Epithelial cell of proximal tubule (primary cell): ENCODE measurements around the gene KIRREL3. TPM values are rescaled to one million over a fixed set of nuclear protein-coding genes. Genes with fewer than 3 reads are reported as not detected.
"Not testable (repeated sequence)": the region's sequence is repeated elsewhere in the genome, so short reads cannot be mapped to it uniquely, and the experiment has no call there.

ENCODE experiments used
- DNase-seq: peaks from one replicate; pipeline ENCODE4 v3.0.0-alpha.2; 2011; ENCODE audit warnings: low read depth
- H3K4me3 ChIP-seq: 2 replicates; pipeline ENCODE4 v1.5.1; 2011; ENCODE audit warnings: low read depth, mild to moderate bottlenecking, low read length
- total RNA-seq: library from RNA; depleted of rRNA; stranded (reverse); fragments of >200 nt; gene quantifications from 2 replicates; pipeline ENCODE4 v1.2.3, GENCODE V29; 2015
- TF ChIP-seq, protein P1 (sequence below): conservative IDR thresholded peaks from 2 replicates; pipeline ENCODE4 v1.5.1; 2012; ENCODE audit warnings: low read depth, mild to moderate bottlenecking, low read length

Gene KIRREL3
- total RNA-seq, 1 donor from 2014 or later: 5.1 TPM

DNA sequence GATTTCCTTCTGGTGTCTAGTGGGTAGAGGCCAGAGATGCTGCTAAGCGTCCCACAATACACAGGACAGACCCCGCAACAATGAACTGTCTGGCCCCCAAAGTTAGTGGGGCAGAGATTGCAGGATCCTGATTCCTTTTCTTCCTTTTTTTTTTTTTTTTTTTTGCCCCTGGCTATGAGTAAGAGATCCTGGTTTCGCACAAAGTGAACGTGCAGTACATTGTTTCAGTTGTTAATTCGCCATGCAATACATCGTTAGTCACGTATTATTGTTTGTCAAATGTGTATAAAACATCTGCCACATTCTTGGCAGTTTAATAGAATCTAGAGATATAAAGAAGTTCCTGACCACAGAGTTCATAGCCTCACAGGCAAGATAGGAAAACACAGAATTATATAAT, 624.8 kb downstream of the KIRREL3 start:
- H3K4me3 ChIP-seq: no peak overlapping the region
- TF ChIP-seq, protein P1, sequence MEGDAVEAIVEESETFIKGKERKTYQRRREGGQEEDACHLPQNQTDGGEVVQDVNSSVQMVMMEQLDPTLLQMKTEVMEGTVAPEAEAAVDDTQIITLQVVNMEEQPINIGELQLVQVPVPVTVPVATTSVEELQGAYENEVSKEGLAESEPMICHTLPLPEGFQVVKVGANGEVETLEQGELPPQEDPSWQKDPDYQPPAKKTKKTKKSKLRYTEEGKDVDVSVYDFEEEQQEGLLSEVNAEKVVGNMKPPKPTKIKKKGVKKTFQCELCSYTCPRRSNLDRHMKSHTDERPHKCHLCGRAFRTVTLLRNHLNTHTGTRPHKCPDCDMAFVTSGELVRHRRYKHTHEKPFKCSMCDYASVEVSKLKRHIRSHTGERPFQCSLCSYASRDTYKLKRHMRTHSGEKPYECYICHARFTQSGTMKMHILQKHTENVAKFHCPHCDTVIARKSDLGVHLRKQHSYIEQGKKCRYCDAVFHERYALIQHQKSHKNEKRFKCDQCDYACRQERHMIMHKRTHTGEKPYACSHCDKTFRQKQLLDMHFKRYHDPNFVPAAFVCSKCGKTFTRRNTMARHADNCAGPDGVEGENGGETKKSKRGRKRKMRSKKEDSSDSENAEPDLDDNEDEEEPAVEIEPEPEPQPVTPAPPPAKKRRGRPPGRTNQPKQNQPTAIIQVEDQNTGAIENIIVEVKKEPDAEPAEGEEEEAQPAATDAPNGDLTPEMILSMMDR: no peak
- DNase-seq: no peak

DNA sequence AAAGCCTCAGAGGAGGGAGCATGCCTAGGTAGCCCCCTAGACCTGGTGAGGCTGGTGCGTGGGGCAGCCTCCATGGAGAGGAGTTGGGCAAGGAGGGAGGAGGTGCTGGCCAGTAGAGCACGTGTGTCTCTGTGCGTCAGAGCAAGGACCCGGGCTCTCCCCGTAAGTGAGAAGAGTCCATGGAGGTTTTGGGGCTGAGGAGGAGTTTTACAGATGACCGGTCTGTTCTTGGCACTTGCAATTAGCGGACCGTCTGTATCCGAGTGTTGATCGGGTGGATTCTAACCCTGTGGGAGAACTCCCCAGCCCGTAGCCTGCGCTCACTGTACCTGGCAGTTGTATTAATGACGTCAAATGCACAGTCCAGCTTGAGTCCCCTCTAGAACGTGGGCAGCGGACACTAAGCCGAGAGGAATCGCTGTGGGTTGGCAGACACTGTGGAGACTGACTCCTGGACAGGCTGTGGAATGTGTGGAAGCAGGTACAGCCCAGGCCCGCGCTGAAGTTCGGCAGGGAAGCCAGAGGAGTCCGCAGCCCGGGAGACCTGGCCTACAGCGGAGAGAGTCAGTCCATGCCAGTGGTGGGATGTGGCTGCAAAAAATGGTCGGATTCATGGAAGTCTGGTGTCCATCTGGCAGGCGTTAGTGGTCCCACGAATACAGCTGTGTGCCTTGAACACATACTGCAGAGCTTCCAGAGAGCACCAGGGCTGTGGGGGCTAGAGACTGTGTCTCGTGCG, 625.8 kb downstream of the KIRREL3 start:
- DNase-seq, H3K4me3 ChIP-seq: not testable (repeated sequence)

DNA sequence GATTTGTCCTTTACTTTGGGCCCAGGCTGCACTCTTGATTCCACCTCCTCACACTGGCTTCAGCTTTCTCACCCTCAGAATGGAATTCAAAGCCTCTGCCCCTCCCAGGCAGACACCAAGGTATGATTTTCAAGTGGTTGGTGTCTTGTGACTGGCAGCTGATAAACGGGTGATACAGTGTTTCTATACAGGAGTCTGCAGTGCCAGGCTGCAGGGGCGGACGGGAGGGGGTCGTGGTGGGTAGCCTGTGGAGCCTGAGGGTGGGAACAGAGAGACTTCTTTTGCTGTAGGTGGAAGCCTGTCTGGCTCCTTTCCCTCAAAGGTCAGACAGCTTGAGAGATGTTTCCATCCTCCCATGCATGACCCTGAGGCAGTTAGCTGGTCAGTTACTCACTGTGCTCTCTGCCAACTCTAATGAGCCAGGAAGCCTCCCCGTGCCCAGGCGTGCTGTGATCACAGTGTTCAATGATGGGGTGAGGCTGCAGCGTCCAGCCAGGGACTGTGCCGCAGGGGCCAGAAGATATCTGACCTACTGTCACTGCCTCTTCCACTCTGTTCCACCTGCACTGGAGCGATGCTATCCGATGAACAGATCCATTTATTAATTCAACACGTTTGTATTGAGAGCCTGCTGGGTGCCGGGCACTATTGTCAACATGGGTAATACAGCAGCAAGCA, 627.0 kb downstream of the KIRREL3 start:
- not testable (repeated sequence) for DNase-seq, H3K4me3 ChIP-seq
